ENCODE data around the gene TSR2. TPM values are rescaled to one million over a fixed set of nuclear protein-coding genes. Genes with fewer than 3 reads are reported as not detected.
A peak's percentile ranks its signal among the peaks of the same experiment; 100 is the strongest.

TSR2 gene
- 40.6 TPM for total RNA-seq
- long read RNA-seq, transcript TSR2-201 (5 exons, 1,534 nt): major isoform, 81 of 85 reads
- long read RNA-seq, partial matches to known transcripts: 1 of 85 reads
- long read RNA-seq, other reads (novel, unspliced or antisense): 3 of 85 reads

- Histone ChIP-seq H3K9me3 (replicated peaks) (no peaks in the 10 kb centered on the region), H3K4me1 (peaks cover 28% of the 10 kb centered on the region), H3K4me3 (peak within 1 kb of the TSS; percentile 91), H3K36me3 (no peaks in the 10 kb centered on the region), H3K27me3 (ENCODE audit: low read depth) (no peaks in the 10 kb centered on the region), H3K27ac (replicated peaks) (peak within 1 kb of the TSS; percentile 73)
- no peak for TF ChIP-seq CTCF (IDR thresholded peaks at IDR 0.05; ENCODE audit: borderline replicate concordance)
- intact Hi-C loops (cut with micrococcal nuclease): no loop called here
- peak; percentile 79 for DNase-seq
Measured at GRCh38 chrX:54439960-54440871, at the start of gene TSR2. Gene TSR2, plus strand, starts transcription at chrX:54440404. Its CDS starts 18 bp downstream, at chrX:54440422.

GRCh38 chrX:54397113-54397512 lies 43.1 kb upstream of the TSR2 start:
- intact Hi-C loops (cut with micrococcal nuclease): no loop called here

GRCh38 chrX:54407266-54407665 lies 32.9 kb upstream of the TSR2 start:
- TF ChIP-seq CTCF (IDR thresholded peaks at IDR 0.05; ENCODE audit: borderline replicate concordance): no peak
- no peaks in the 10 kb centered on the region for H3K27me3 ChIP-seq (ENCODE audit: low read depth)
- no peaks in the 10 kb centered on the region for H3K4me1 ChIP-seq
- H3K4me3 ChIP-seq: no peak overlapping the region
- H3K36me3 ChIP-seq: no peaks in the 10 kb centered on the region
- H3K9me3 ChIP-seq (replicated peaks): no peaks in the 10 kb centered on the region
- no peak overlapping the region for H3K27ac ChIP-seq (replicated peaks)
- intact Hi-C loops (cut with micrococcal nuclease): no loop called here
- DNase-seq: no peak

More at GRCh38 chrX:54397113-54397512, 43.1 kb upstream of the TSR2 start:
- Histone ChIP-seq H3K9me3 (replicated peaks) (no peaks in the 10 kb centered on the region), H3K4me3 (no peak overlapping the region), H3K27ac (replicated peaks) (no peak overlapping the region), H3K27me3 (ENCODE audit: low read depth) (no peaks in the 10 kb centered on the region), H3K36me3 (no peaks in the 10 kb centered on the region), H3K4me1 (no peaks in the 10 kb centered on the region)
- DNase-seq: no peak
- no peak for TF ChIP-seq CTCF (IDR thresholded peaks at IDR 0.05; ENCODE audit: borderline replicate concordance)

GRCh38 chrX:54411732-54412131 lies 28.5 kb upstream of the TSR2 start:
- Histone ChIP-seq H3K9me3 (replicated peaks) (no peaks in the 10 kb centered on the region), H3K27ac (replicated peaks) (no peak overlapping the region)
- TF ChIP-seq CTCF (IDR thresholded peaks at IDR 0.05; ENCODE audit: borderline replicate concordance): no peak

GRCh38 chrX:54413753-54414152 lies 26.5 kb upstream of the TSR2 start:
- intact Hi-C loops (cut with micrococcal nuclease): no loop called here
- Histone ChIP-seq H3K4me3 (no peak overlapping the region), H3K36me3 (no peaks in the 10 kb centered on the region), H3K27ac (replicated peaks) (no peak overlapping the region), H3K27me3 (ENCODE audit: low read depth) (no peaks in the 10 kb centered on the region), H3K9me3 (replicated peaks) (no peaks in the 10 kb centered on the region), H3K4me1 (no peaks in the 10 kb centered on the region)
- no peak for DNase-seq
- TF ChIP-seq CTCF (IDR thresholded peaks at IDR 0.05; ENCODE audit: borderline replicate concordance): no peak

More at GRCh38 chrX:54411732-54412131, 28.5 kb upstream of the TSR2 start:
- Histone ChIP-seq H3K27me3 (ENCODE audit: low read depth) (no peaks in the 10 kb centered on the region), H3K36me3 (no peaks in the 10 kb centered on the region), H3K4me1 (no peaks in the 10 kb centered on the region), H3K4me3 (no peak overlapping the region)
- intact Hi-C loops (cut with micrococcal nuclease): no loop called here
- DNase-seq: no peak
